WTC11 (cell line): ENCODE measurements around the gene AFF3.

Source experiments
- ARID4B ChIP-seq: sonication (generic); formaldehyde crosslinking; IDR thresholded peaks from 2 replicates; pipeline ENCODE4 v1.8.0; 2023; ENCODE audit warnings: missing genetic modification reagents, mild to moderate bottlenecking, borderline replicate concordance
- ATF6 ChIP-seq: sonication (generic); formaldehyde crosslinking; IDR thresholded peaks from 2 replicates; pipeline ENCODE4 v1.8.1; 2023; ENCODE audit warnings: mild to moderate bottlenecking, missing genetic modification reagents
- CTCF ChIP-seq: fragments of 200-600 bp; IDR thresholded peaks from 2 replicates; pipeline ENCODE4 v1.8.0; 2022; ENCODE audit warnings: antibody characterized with exemption
- E2F5 ChIP-seq: sonication (generic); formaldehyde crosslinking; IDR thresholded peaks from 2 replicates; pipeline ENCODE4 v1.8.1; 2022; ENCODE audit warnings: mild to moderate bottlenecking, moderate library complexity, missing genetic modification reagents
- JUN ChIP-seq: sonication (generic); formaldehyde crosslinking; IDR thresholded peaks from 2 replicates; pipeline ENCODE4 v1.8.0; 2023; ENCODE audit warnings: mild to moderate bottlenecking, missing genetic modification reagents
- KAT7 ChIP-seq: sonication (generic); formaldehyde crosslinking; IDR thresholded peaks from 2 replicates; pipeline ENCODE4 v1.8.1; 2023; ENCODE audit warnings: missing genetic modification reagents, mild to moderate bottlenecking, borderline replicate concordance
- MAX ChIP-seq: sonication (generic); formaldehyde crosslinking; IDR thresholded peaks from 2 replicates; pipeline ENCODE4 v1.8.0; 2022; ENCODE audit warnings: mild to moderate bottlenecking, missing genetic modification reagents
- MXD4 ChIP-seq: fragments of 250-450 bp; sonication (Bioruptor Pico); IDR thresholded peaks from 2 replicates; pipeline ENCODE4 v1.8.0; 2021; ENCODE audit warnings: mild to moderate bottlenecking, moderate library complexity, borderline replicate concordance
- NFE2L1 ChIP-seq: sonication (generic); formaldehyde crosslinking; IDR thresholded peaks from 2 replicates; pipeline ENCODE4 v1.8.1; 2023; ENCODE audit warnings: missing genetic modification reagents
- NR3C1 ChIP-seq: sonication (generic); formaldehyde crosslinking; conservative IDR thresholded peaks from 2 replicates; pipeline ENCODE4 v1.8.1; 2023; ENCODE audit warnings: low read depth, mild to moderate bottlenecking, missing genetic modification reagents
- TEAD4 ChIP-seq: sonication (generic); formaldehyde crosslinking; IDR thresholded peaks from 2 replicates; pipeline ENCODE4 v1.8.0; 2022; ENCODE audit warnings: mild to moderate bottlenecking, missing genetic modification reagents
- ZBTB43 ChIP-seq: sonication (generic); formaldehyde crosslinking; IDR thresholded peaks from 2 replicates; pipeline ENCODE4 v1.8.1; 2023; ENCODE audit warnings: mild to moderate bottlenecking, missing genetic modification reagents
- ZNF281 ChIP-seq: sonication (generic); formaldehyde crosslinking; IDR thresholded peaks from 2 replicates; pipeline ENCODE4 v1.8.0; 2023; ENCODE audit warnings: mild to moderate bottlenecking, missing genetic modification reagents
- ZNF416 ChIP-seq: fragments of 250-450 bp; sonication (Bioruptor Pico); IDR thresholded peaks from 2 replicates; pipeline ENCODE4 v1.9.0; 2021; ENCODE audit warnings: mild to moderate bottlenecking, inconsistent platforms

GRCh38 chr2:100184055-100184737 lies 41.8 kb upstream of the AFF3 start:
- TF ChIP-seq ZBTB43 (CRISPR knock-in tag) (no peak), CTCF (no peak), JUN (CRISPR knock-in tag) (no peak), NFE2L1 (CRISPR knock-in tag) (no peak), MAX (CRISPR knock-in tag) (no peak), ATF6 (CRISPR knock-in tag) (no peak), TEAD4 (CRISPR knock-in tag) (no peak), ZNF281 (CRISPR knock-in tag) (no peak), E2F5 (CRISPR knock-in tag) (no peak), ZNF416 (CRISPR knock-in tag) (no peak), KAT7 (CRISPR knock-in tag) (no peak), ARID4B (CRISPR knock-in tag) (no peak), NR3C1 (CRISPR knock-in tag) (no peak), MXD4 (CRISPR knock-in tag) (no peak)
